ENCODE measurements around the gene XYLB. TPM values are rescaled to one million over a fixed set of nuclear protein-coding genes. Genes with fewer than 3 reads are reported as not detected.

XYLB gene
- total and polyA plus RNA-seq, 2 of the 13 experiments (the other 11 are each of a cell fraction or from before 2014, with no cell fraction given): 25.9 to 30.0 TPM

DNA sequence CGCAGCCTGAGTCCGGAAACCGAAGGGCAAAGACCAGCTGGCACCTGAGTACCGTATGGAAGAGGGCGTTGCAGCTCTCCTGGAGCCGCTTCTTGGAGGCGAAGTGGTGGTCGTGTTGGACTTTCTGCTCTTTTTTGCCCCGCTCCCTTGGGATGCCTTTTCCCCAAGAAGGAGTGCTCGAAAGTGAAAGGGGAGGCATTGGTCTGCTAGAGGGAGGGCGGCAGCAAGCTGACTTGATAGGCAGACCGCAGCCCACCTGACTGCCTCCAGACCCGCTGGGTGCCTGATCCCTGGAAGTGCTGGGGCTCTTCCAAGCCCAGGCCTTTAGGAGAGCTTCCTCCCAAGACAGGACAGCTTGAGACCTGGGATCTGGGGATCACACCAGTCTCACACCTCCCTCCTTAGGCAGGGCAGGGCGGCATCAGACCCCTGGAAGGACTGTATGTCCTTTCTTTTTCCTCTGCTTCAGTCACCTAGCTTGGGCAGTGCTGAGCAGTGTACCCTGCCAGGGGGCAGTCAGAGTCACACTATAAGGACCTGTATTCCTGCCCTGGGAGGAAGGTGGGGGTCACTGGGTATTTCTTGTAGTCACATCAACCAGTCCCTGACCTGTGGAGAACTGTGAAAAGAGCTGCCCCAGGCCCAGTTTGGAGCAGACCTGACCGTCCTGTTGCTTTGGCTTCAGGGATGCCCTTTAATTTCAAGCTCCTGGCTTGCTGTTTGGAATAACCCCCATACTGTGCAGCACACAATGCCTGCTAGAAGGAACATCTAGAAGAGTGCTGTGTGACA lies 109.2 kb downstream of the XYLB start (continued):
- TF ChIP-seq CREM (IDR thresholded peaks at IDR 0.05): no peak
- no peak for TF ChIP-seq CREM (CRISPR knock-in tag; IDR thresholded peaks at IDR 0.05)
- no peak for TF ChIP-seq ZNF720 (CRISPR knock-in tag; IDR thresholded peaks at IDR 0.05)
- TF ChIP-seq, protein P1, sequence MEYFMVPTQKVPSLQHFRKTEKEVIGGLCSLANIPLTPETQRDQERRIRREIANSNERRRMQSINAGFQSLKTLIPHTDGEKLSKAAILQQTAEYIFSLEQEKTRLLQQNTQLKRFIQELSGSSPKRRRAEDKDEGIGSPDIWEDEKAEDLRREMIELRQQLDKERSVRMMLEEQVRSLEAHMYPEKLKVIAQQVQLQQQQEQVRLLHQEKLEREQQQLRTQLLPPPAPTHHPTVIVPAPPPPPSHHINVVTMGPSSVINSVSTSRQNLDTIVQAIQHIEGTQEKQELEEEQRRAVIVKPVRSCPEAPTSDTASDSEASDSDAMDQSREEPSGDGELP (IDR thresholded peaks at IDR 0.05; ENCODE audit: borderline replicate concordance, low read depth): peak; percentile 81; the same call in 1 of the 2 replicates
- TF ChIP-seq, protein P2, sequence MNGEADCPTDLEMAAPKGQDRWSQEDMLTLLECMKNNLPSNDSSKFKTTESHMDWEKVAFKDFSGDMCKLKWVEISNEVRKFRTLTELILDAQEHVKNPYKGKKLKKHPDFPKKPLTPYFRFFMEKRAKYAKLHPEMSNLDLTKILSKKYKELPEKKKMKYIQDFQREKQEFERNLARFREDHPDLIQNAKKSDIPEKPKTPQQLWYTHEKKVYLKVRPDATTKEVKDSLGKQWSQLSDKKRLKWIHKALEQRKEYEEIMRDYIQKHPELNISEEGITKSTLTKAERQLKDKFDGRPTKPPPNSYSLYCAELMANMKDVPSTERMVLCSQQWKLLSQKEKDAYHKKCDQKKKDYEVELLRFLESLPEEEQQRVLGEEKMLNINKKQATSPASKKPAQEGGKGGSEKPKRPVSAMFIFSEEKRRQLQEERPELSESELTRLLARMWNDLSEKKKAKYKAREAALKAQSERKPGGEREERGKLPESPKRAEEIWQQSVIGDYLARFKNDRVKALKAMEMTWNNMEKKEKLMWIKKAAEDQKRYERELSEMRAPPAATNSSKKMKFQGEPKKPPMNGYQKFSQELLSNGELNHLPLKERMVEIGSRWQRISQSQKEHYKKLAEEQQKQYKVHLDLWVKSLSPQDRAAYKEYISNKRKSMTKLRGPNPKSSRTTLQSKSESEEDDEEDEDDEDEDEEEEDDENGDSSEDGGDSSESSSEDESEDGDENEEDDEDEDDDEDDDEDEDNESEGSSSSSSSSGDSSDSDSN (CRISPR knock-in tag; IDR thresholded peaks at IDR 0.05): peak; percentile 7; the same call in 1 of the 2 replicates
- TF ChIP-seq ZFP36L1 (CRISPR knock-in tag; IDR thresholded peaks at IDR 0.05): no peak
- no peak for TF ChIP-seq MLLT10 (CRISPR knock-in tag; IDR thresholded peaks at IDR 0.05)
- no peak for TF ChIP-seq RFXANK (CRISPR knock-in tag; IDR thresholded peaks at IDR 0.05)
- TF ChIP-seq ZNF143 (CRISPR knock-in tag; IDR thresholded peaks at IDR 0.05): no peak
- TF ChIP-seq, protein P3, sequence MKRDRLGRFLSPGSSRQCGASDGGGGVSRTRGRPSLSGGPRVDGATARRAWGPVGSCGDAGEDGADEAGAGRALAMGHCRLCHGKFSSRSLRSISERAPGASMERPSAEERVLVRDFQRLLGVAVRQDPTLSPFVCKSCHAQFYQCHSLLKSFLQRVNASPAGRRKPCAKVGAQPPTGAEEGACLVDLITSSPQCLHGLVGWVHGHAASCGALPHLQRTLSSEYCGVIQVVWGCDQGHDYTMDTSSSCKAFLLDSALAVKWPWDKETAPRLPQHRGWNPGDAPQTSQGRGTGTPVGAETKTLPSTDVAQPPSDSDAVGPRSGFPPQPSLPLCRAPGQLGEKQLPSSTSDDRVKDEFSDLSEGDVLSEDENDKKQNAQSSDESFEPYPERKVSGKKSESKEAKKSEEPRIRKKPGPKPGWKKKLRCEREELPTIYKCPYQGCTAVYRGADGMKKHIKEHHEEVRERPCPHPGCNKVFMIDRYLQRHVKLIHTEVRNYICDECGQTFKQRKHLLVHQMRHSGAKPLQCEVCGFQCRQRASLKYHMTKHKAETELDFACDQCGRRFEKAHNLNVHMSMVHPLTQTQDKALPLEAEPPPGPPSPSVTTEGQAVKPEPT (CRISPR knock-in tag; IDR thresholded peaks at IDR 0.05; ENCODE audit: low read depth): no peak
- no peak for TF ChIP-seq CEBPG (CRISPR knock-in tag; IDR thresholded peaks at IDR 0.05)
- TF ChIP-seq BRD4 (CRISPR knock-in tag; IDR thresholded peaks at IDR 0.05): 0 out of 2 replicates have a peak, but pooled peaks have one; percentile 9
- TF ChIP-seq ZNF614 (CRISPR knock-in tag; IDR thresholded peaks at IDR 0.05; ENCODE audit: borderline replicate concordance): 0 out of 2 replicates have a peak, but pooled peaks have one; percentile 4
- no peak for TF ChIP-seq ZNF564 (CRISPR knock-in tag; IDR thresholded peaks at IDR 0.05)
- TF ChIP-seq BHLHE40 (IDR thresholded peaks at IDR 0.05; ENCODE audit: low read length): no peak
- peak; percentile 59; the same call in 1 of the 2 replicates for TF ChIP-seq ETV5 (CRISPR knock-in tag; IDR thresholded peaks at IDR 0.05; ENCODE audit: borderline replicate concordance)
- TF ChIP-seq MEF2D (CRISPR knock-in tag; IDR thresholded peaks at IDR 0.05): 0 out of 2 replicates have a peak, but pooled peaks have one; percentile 28
- TF ChIP-seq NKX3-1 (CRISPR knock-in tag; IDR thresholded peaks at IDR 0.05): 0 out of 2 replicates have a peak, but pooled peaks have one; percentile 5
- peak; percentile 44; the same call in 1 of the 2 replicates for TF ChIP-seq BRCA1 (CRISPR knock-in tag; IDR thresholded peaks at IDR 0.05)
- no peak for TF ChIP-seq RBAK (CRISPR knock-in tag; IDR thresholded peaks at IDR 0.05)
- TF ChIP-seq, protein P4, sequence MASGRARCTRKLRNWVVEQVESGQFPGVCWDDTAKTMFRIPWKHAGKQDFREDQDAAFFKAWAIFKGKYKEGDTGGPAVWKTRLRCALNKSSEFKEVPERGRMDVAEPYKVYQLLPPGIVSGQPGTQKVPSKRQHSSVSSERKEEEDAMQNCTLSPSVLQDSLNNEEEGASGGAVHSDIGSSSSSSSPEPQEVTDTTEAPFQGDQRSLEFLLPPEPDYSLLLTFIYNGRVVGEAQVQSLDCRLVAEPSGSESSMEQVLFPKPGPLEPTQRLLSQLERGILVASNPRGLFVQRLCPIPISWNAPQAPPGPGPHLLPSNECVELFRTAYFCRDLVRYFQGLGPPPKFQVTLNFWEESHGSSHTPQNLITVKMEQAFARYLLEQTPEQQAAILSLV (CRISPR knock-in tag; IDR thresholded peaks at IDR 0.05; ENCODE audit: borderline replicate concordance): 0 out of 2 replicates have a peak, but pooled peaks have one; percentile 6
- TF ChIP-seq JDP2 (CRISPR knock-in tag; IDR thresholded peaks at IDR 0.05; ENCODE audit: borderline replicate concordance): no peak
- no peak for TF ChIP-seq NFIC (IDR thresholded peaks at IDR 0.05; ENCODE audit: low read length)
- TF ChIP-seq GABPB1 (CRISPR knock-in tag; IDR thresholded peaks at IDR 0.05): peak; percentile 21; the same call in 1 of the 2 replicates
- TF ChIP-seq, protein P5, sequence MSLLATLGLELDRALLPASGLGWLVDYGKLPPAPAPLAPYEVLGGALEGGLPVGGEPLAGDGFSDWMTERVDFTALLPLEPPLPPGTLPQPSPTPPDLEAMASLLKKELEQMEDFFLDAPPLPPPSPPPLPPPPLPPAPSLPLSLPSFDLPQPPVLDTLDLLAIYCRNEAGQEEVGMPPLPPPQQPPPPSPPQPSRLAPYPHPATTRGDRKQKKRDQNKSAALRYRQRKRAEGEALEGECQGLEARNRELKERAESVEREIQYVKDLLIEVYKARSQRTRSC (CRISPR knock-in tag; IDR thresholded peaks at IDR 0.05; ENCODE audit: low read depth): no peak

Data from HepG2 (cell line).